ENCODE measurements around the gene PMS1. TPM values are rescaled to one million over a fixed set of nuclear protein-coding genes. Genes with fewer than 3 reads are reported as not detected.
"Not testable (repeated sequence)": the region's sequence is repeated elsewhere in the genome, so short reads cannot be mapped to it uniquely, and the experiment has no call there.

The PMS1 gene
- total and polyA plus RNA-seq, 2 donors (not counting 1 experiment from before 2014, with no cell fraction given) = 14.9 to 44.2 TPM

DNA sequence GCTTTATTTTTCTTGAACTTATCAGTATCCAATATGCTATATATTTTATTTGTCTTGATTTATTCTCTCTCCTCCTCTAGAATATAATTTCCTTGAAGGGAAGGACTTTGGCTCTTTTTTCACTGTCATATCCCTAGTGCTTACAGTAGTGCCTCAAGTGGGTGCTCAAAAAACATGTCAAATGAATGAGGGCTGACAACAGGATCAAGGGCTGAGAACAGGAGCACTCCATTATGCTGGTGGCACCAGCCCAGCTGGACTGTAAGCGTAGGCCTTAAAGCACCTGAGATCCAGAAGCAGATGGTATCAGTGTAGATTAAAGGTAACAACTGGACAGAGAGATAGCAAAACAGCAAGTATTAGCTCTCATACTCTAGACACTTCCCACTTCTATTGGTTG lies 46.3 kb downstream of the PMS1 start:
- no peak for TF ChIP-seq EZH2 (IDR thresholded peaks at IDR 0.05; ENCODE audit: borderline replicate concordance, insufficient read depth, low read depth, low read length, poor library complexity, severe bottlenecking)
- TF ChIP-seq, protein P1, sequence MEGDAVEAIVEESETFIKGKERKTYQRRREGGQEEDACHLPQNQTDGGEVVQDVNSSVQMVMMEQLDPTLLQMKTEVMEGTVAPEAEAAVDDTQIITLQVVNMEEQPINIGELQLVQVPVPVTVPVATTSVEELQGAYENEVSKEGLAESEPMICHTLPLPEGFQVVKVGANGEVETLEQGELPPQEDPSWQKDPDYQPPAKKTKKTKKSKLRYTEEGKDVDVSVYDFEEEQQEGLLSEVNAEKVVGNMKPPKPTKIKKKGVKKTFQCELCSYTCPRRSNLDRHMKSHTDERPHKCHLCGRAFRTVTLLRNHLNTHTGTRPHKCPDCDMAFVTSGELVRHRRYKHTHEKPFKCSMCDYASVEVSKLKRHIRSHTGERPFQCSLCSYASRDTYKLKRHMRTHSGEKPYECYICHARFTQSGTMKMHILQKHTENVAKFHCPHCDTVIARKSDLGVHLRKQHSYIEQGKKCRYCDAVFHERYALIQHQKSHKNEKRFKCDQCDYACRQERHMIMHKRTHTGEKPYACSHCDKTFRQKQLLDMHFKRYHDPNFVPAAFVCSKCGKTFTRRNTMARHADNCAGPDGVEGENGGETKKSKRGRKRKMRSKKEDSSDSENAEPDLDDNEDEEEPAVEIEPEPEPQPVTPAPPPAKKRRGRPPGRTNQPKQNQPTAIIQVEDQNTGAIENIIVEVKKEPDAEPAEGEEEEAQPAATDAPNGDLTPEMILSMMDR (IDR thresholded peaks at IDR 0.05) = no peak
- no peaks in the 10 kb centered on the region for H3K9me3 ChIP-seq (ENCODE audit: control extremely low read depth in 1 of 3, control insufficient read depth in 2 of 3, insufficient read depth in 1 of 3, low read length in 2 of 3)
- no CpG with 5 or more reads among the region's 1 CpG for WGBS (ENCODE audit: insufficient coverage)
- H3K79me2 ChIP-seq (ENCODE audit: control insufficient read depth, insufficient read depth, low read length) = no peaks in the 10 kb centered on the region
- no peak overlapping the region for H2AFZ ChIP-seq (ENCODE audit: insufficient read depth, low read depth, low read length, poor library complexity, severe bottlenecking)
- ChIA-PET POLR2A (no interaction called here), CTCF (no interaction called here)
- Mint-ChIP-seq H3K4me1 (peaks cover 5% of the 10 kb centered on the region), H3K27me3 (no peaks in the 10 kb centered on the region), H3K9me3 (ENCODE audit: insufficient read depth) (no peaks in the 10 kb centered on the region), H3K4me3 (no peak overlapping the region), H3K27ac (no peak overlapping the region)
- no peak overlapping the region for H3K4me3 ChIP-seq (ENCODE audit: control extremely low read depth in 1 of 5, extremely low read depth in 1 of 5, insufficient read depth in 1 of 5, low read depth in 2 of 5, low read length in 4 of 5)
- no peak overlapping the region for H3K4me2 ChIP-seq (replicated peaks; ENCODE audit: low read depth, low read length, poor library complexity, severe bottlenecking)
- intact Hi-C loops (cut with micrococcal nuclease) = no loop called here
- H3K27me3 ChIP-seq (replicated peaks in 1 of 4; ENCODE audit: control extremely low read depth in 1 of 4, control insufficient read depth in 3 of 4, insufficient read depth in 4 of 4, low read length in 3 of 4) = no peaks in the 10 kb centered on the region
- H3K9ac ChIP-seq (ENCODE audit: low read length) = no peak overlapping the region
- ATAC-seq (ENCODE audit: low read depth) = no peak
- no peaks in the 10 kb centered on the region for H4K20me1 ChIP-seq (ENCODE audit: control insufficient read depth, insufficient read depth, low read length, poor library complexity, severe bottlenecking)
- peaks cover 0 to 3% of the 10 kb centered on the region in 2 experiments for H3K36me3 ChIP-seq (replicated peaks in 1 of 2; ENCODE audit: control extremely low read depth in 1 of 2, control insufficient read depth in 1 of 2, extremely low read depth in 1 of 2, insufficient read depth in 2 of 2, low read length in 1 of 2)
- H3K4me1 ChIP-seq (ENCODE audit: control insufficient read depth in 2 of 2, insufficient read depth in 2 of 2, low read length in 2 of 2) = no peaks in the 10 kb centered on the region
- H3K27ac ChIP-seq (ENCODE audit: low read length in 2 of 2) = no peak overlapping the region
- no peak for DNase-seq

DNA sequence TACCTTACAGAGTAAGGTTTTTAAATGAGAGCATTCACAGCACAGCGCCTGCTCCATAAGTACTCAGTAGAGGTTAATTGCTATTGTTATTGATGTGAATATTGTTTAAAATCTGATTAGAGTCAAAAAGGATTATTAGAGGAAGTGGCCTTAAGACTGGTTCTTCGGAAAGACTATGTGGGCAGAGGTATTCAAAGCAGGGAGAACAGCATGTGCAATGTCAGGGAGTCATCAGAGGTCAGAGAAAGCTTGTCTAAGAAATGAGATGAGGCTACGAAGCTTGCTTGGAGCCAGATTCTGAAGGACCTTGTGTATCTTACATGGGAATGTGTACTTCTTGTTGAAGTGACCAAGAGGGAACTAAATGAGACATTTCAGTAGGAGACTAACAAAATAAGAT lies 49.8 kb downstream of the PMS1 start:
- H2AFZ ChIP-seq (ENCODE audit: insufficient read depth, low read depth, low read length, poor library complexity, severe bottlenecking) = no peak overlapping the region
- H3K79me2 ChIP-seq (ENCODE audit: control insufficient read depth, insufficient read depth, low read length) = no peaks in the 10 kb centered on the region
- POLR2A ChIA-PET = no interaction called here
- H3K36me3 ChIP-seq (replicated peaks in 1 of 2; ENCODE audit: control extremely low read depth in 1 of 2, control insufficient read depth in 1 of 2, extremely low read depth in 1 of 2, insufficient read depth in 2 of 2, low read length in 1 of 2) = peaks cover 0 to 3% of the 10 kb centered on the region in 2 experiments
- peaks cover 9% of the 10 kb centered on the region for H3K4me1 Mint-ChIP-seq
- 89% methylated on average over 3 of the region's 3 CpGs for WGBS (ENCODE audit: insufficient coverage)
- H3K4me3 Mint-ChIP-seq = no peak overlapping the region
- no peaks in the 10 kb centered on the region for H3K9me3 Mint-ChIP-seq (ENCODE audit: insufficient read depth)
- CTCF ChIA-PET = no interaction called here
- no peak overlapping the region for H3K9ac ChIP-seq (ENCODE audit: low read length)
- TF ChIP-seq, protein P1 (IDR thresholded peaks at IDR 0.05) = no peak
- TF ChIP-seq EZH2 (IDR thresholded peaks at IDR 0.05; ENCODE audit: borderline replicate concordance, insufficient read depth, low read depth, low read length, poor library complexity, severe bottlenecking) = no peak
- no peaks in the 10 kb centered on the region for H4K20me1 ChIP-seq (ENCODE audit: control insufficient read depth, insufficient read depth, low read length, poor library complexity, severe bottlenecking)
- no peak overlapping the region for H3K4me3 ChIP-seq (ENCODE audit: control extremely low read depth in 1 of 5, extremely low read depth in 1 of 5, insufficient read depth in 1 of 5, low read depth in 2 of 5, low read length in 4 of 5)
- DNase-seq (no peak), ATAC-seq (ENCODE audit: low read depth) (no peak)
- no peak overlapping the region for H3K4me2 ChIP-seq (replicated peaks; ENCODE audit: low read depth, low read length, poor library complexity, severe bottlenecking)
- H3K27me3 Mint-ChIP-seq = no peaks in the 10 kb centered on the region
- H3K27ac Mint-ChIP-seq = no peak overlapping the region
- H3K27ac ChIP-seq (ENCODE audit: low read length in 2 of 2) = no peak overlapping the region
- intact Hi-C loops (cut with micrococcal nuclease) = no loop called here
- H3K4me1 ChIP-seq (ENCODE audit: control insufficient read depth in 2 of 2, insufficient read depth in 2 of 2, low read length in 2 of 2) = no peaks in the 10 kb centered on the region
- H3K9me3 ChIP-seq (ENCODE audit: control extremely low read depth in 1 of 3, control insufficient read depth in 2 of 3, insufficient read depth in 1 of 3, low read length in 2 of 3) = no peaks in the 10 kb centered on the region
- H3K27me3 ChIP-seq (replicated peaks in 1 of 4; ENCODE audit: control extremely low read depth in 1 of 4, control insufficient read depth in 3 of 4, insufficient read depth in 4 of 4, low read length in 3 of 4) = no peaks in the 10 kb centered on the region

DNA sequence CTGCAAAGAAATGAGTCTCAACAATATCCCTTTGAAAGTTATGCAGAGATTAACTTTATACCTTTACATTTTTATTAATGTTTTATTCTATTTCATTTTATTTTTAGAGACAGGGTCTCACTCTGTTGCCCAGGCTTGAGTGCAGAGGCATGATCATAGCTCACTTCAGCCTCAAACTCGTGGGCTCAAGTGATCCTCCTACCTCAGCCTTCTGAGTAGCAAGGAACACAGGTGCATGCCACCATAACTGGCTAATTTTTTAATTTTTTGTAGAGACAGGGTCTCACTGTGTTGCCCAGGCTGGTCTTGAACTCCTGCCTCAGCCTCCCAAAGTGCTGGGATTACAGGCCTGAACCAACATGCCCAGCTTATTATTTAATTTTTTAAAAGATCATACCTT lies 50.4 kb downstream of the PMS1 start:
- not testable (repeated sequence) for H3K4me1 Mint-ChIP-seq

More for the DNA sequence above, 50.4 kb downstream of the PMS1 start:
- ATAC-seq (ENCODE audit: low read depth); H2AFZ ChIP-seq (ENCODE audit: insufficient read depth, low read depth, low read length, poor library complexity, severe bottlenecking); H3K4me3 ChIP-seq (ENCODE audit: control extremely low read depth in 1 of 5, extremely low read depth in 1 of 5, insufficient read depth in 1 of 5, low read depth in 2 of 5, low read length in 4 of 5); DNase-seq; H3K4me3 Mint-ChIP-seq; H3K27ac Mint-ChIP-seq; intact Hi-C loops (cut with micrococcal nuclease); H3K4me1 ChIP-seq (ENCODE audit: control insufficient read depth in 2 of 2, insufficient read depth in 2 of 2, low read length in 2 of 2); H3K79me2 ChIP-seq (ENCODE audit: control insufficient read depth, insufficient read depth, low read length); POLR2A ChIA-PET; CTCF ChIA-PET; H3K27me3 ChIP-seq (replicated peaks in 1 of 4; ENCODE audit: control extremely low read depth in 1 of 4, control insufficient read depth in 3 of 4, insufficient read depth in 4 of 4, low read length in 3 of 4); H3K9me3 Mint-ChIP-seq (ENCODE audit: insufficient read depth); H3K9me3 ChIP-seq (ENCODE audit: control extremely low read depth in 1 of 3, control insufficient read depth in 2 of 3, insufficient read depth in 1 of 3, low read length in 2 of 3); H3K27me3 Mint-ChIP-seq; H3K4me2 ChIP-seq (replicated peaks; ENCODE audit: low read depth, low read length, poor library complexity, severe bottlenecking); H4K20me1 ChIP-seq (ENCODE audit: control insufficient read depth, insufficient read depth, low read length, poor library complexity, severe bottlenecking); H3K27ac ChIP-seq (ENCODE audit: low read length in 2 of 2); H3K36me3 ChIP-seq (replicated peaks in 1 of 2; ENCODE audit: control extremely low read depth in 1 of 2, control insufficient read depth in 1 of 2, extremely low read depth in 1 of 2, insufficient read depth in 2 of 2, low read length in 1 of 2); H3K9ac ChIP-seq (ENCODE audit: low read length): not testable (repeated sequence)
- WGBS (ENCODE audit: insufficient coverage) = 100% methylated on average over 1 of the region's 1 CpG
